GM12865 (cell line): ENCODE results near the gene ASS1.

Experiments
- DNase-seq: peaks from one replicate; pipeline ENCODE4 v3.0.0; 2010; ENCODE audit warnings: low read depth
- H3K4me3 ChIP-seq: 2 replicates; pipeline ENCODE4 v1.5.1; 2011; ENCODE audit warnings: mild to moderate bottlenecking, low read depth, low read length, control low read depth
- TF ChIP-seq, protein P1 (sequence below): IDR thresholded peaks from 2 replicates; pipeline ENCODE4 v1.5.1; 2011; ENCODE audit warnings: low read length, control low read depth, low read depth, inconsistent platforms; ENCODE audit not compliant: insufficient read depth; ENCODE audit errors: missing control alignments

The ASS1 gene

DNA sequence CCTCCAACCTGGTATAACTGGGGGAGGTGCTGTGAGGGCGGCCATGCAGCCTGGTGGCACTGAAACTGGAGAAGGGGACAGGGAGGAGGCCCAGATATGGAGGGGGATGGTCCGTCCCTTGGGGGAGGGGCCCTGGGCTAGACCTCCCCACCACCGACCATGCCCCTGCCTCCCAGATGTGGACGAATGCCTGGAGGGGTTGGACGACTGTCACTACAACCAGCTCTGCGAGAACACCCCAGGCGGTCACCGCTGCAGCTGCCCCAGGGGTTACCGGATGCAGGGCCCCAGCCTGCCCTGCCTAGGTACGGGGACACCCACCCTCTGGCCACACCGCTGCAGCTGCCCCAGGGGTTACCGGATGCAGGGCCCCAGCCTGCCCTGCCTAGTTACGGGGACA, 15.4 kb upstream of the ASS1 start:
- DNase-seq: no peak
- TF ChIP-seq, protein P1, sequence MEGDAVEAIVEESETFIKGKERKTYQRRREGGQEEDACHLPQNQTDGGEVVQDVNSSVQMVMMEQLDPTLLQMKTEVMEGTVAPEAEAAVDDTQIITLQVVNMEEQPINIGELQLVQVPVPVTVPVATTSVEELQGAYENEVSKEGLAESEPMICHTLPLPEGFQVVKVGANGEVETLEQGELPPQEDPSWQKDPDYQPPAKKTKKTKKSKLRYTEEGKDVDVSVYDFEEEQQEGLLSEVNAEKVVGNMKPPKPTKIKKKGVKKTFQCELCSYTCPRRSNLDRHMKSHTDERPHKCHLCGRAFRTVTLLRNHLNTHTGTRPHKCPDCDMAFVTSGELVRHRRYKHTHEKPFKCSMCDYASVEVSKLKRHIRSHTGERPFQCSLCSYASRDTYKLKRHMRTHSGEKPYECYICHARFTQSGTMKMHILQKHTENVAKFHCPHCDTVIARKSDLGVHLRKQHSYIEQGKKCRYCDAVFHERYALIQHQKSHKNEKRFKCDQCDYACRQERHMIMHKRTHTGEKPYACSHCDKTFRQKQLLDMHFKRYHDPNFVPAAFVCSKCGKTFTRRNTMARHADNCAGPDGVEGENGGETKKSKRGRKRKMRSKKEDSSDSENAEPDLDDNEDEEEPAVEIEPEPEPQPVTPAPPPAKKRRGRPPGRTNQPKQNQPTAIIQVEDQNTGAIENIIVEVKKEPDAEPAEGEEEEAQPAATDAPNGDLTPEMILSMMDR: no peak
- H3K4me3 ChIP-seq: no peak overlapping the region

DNA sequence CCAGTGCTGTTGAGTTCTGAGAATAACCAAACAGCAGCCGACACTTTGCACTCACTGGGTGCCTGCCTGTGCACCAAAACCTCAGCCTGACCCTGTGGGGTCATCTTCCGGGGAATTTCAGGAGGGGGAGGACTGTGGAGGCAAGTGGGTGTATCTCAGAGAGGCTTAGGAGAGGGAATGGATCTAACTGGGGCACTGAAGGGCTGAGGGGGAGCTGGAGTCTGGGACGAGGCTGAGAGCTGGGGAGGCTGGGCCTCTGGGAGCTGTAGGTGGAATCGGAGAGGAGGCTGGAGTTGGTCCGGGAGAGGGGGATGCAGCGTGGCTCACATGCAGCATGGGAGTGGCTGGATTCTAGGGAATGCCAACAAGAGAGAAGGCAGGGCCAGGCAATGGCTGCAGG, 14.9 kb upstream of the ASS1 start:
- no peak overlapping the region for H3K4me3 ChIP-seq
- DNase-seq: no peak
- TF ChIP-seq, protein P1: no peak

DNA sequence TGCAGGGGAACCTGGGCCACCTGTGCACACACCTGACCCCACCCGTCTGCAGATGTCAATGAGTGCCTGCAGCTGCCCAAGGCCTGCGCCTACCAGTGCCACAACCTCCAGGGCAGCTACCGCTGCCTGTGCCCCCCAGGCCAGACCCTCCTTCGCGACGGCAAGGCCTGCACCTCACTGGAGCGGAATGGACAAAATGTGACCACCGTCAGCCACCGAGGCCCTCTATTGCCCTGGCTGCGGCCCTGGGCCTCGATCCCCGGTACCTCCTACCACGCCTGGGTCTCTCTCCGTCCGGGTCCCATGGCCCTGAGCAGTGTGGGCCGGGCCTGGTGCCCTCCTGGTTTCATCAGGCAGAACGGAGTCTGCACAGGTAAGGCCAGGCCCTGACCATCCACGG, 14.5 kb upstream of the ASS1 start:
- TF ChIP-seq, protein P1: no peak
- DNase-seq: no peak

DNA sequence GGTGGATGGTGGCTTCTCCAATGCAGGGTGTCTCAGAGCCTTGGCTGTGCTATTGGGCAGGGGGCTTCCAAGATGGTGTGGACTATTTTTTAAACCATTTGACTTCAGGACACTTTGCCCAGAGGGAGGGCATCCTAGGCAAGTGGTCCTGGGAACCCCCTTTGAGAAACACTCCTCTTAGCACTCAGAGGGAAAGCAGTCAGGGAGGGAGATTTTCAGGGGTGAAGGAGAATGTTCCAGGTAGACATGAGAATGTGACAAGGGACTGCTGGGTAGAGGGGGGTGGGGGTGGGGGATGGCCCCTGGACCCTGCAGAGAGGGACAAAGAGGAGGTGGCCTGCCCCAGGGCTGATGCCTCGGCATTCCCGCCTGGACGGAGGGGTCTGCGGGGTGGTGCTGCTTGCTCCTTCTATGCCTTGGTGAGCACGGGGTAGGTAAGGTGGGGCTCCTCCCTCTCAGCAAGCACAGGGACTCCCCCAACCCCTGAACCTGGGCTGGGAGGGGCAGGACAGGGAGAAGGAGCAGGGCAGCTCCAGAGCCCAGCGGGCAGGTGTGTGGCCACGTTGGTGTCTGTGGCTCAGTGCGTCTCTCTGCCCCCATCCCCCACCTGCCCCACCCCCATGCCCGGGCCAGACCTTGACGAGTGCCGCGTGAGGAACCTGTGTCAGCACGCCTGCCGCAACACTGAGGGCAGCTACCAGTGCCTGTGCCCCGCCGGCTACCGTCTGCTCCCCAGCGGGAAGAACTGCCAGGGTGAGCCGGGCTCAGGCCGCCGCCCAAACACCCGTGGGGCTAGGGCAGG, 13.8 kb upstream of the ASS1 start:
- DNase-seq: no peak
- TF ChIP-seq, protein P1: no peak
- H3K4me3 ChIP-seq: no peak overlapping the region

More for the DNA sequence above, 14.5 kb upstream of the ASS1 start:
- no peak overlapping the region for H3K4me3 ChIP-seq

DNA sequence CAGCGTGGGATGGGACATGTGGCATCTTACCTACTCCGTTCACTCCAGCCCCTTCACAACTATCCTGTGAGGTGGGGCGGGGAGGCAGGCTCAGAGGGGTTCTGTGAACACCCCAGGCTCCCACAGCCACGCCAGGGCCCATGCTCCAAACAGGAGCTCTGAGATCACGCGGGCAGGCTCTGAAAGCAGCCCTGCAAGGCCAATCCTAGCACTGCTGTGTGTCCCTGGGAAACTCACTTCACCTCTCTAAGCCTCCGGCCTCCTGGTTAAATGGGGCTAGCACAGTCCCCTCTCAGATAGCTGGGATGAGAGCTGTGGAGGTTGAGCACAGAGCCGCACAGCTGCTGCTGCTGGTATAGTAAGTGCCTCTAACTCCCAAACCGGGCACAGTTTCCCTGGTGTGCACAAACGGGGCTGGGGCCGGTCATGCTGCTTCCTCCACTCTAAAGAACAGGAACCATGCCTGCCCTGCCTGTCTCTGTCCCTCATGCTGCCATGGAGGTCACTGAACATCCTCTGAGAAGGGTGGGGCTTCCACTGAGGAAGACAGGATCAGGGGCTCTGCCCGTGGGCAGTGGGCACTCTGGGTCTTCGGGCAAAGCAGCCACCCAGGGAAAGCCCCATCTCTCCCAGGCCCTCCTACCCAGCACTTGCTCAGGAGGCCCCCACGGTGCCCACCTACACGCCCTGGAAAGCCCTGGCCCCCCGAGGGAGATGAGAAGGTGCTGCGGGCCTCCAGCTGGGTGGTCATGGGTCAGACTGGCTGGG, 13.0 kb upstream of the ASS1 start:
- DNase-seq: no peak
- TF ChIP-seq, protein P1: no peak
- no peak overlapping the region for H3K4me3 ChIP-seq

DNA sequence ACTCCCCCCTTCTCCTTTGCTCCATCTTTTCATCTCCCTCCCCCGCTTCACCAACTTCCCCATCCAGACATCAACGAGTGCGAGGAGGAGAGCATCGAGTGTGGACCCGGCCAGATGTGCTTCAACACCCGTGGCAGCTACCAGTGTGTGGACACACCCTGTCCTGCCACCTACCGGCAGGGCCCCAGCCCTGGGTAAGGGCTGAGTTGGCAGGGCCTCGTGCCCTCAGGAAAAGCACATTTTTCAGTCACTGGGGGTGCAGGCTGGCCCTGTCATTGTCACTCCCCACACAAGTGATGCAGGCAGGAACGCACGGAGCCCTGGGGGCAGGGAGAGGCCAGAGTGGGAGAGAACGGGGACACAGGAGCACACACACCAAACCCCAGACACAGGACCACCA, 12.4 kb upstream of the ASS1 start:
- no peak overlapping the region for H3K4me3 ChIP-seq
- DNase-seq: no peak
- TF ChIP-seq, protein P1: no peak
